ENCODE measurements around the gene SPINK5. TPM values are rescaled to one million over a fixed set of nuclear protein-coding genes. Genes with fewer than 3 reads are reported as not detected.

SPINK5 gene
- total RNA-seq, 2 donors from 2014 or later: 0.18 to 0.65 TPM

DNA sequence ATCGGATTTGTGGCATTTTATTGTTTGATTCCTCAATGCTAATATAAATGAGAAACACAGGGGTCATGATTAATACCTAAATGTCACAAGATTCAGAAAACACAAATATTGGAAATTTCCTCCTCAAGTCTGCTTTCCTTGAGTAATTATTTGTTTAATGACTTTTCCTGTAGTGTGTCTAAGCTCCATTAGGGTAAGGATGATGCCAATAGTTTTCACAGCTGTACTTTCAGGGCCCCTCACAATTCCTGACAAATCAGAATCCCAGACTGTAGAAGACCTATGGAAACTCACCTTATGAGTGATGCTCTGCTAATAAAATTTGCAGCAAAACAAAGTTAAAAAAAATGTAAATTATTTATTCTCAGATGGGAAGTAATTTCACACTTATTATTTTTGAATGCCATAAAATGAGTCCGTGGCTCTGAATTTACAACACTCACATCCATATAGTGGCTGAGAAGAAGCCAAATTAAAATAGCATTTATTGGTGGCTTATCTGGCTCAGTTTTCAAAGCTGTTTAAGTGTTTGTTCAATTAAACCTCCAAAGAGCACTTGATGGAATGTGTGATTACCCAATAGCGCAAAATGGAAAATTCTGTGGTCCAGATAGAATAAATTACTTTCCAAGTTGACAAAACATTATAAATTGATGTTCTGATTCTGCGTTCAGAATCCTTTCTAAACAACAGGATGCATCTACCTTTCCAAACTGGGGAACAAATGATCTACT, 102.9 kb downstream of the SPINK5 start:
- ATAC-seq (no peak), DNase-seq (no peak)
- intact Hi-C loops (cut with DNase I): no loop called here

DNA sequence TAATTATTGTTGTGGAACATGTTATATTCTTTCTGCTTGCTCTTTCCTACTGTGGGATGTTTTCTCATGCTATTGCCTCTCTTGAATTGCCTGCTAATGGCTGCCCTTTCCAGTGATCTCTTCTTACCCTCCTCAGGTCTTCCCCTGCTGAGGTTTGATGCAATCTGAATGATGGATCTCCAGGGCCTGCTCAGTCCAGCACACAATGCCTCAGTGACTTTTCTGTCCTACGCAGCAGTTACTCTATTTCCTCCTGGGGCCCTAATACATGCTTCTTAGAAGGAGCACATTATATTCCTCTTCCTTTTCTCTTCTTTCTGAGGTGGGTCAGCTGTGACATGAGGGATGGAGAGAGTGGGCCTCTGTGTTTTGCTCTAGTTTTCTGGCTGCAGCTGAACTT, 104.5 kb downstream of the SPINK5 start, which contains the start of gene SPINK14:
Gene SPINK14, plus strand, starts transcription at position 301 of the 400 bp plus-strand sequence. CDS start 1,187 bp downstream, outside the sequence.
- intact Hi-C loops (cut with DNase I): no loop called here
- ATAC-seq (no peak), DNase-seq (no peak)

DNA sequence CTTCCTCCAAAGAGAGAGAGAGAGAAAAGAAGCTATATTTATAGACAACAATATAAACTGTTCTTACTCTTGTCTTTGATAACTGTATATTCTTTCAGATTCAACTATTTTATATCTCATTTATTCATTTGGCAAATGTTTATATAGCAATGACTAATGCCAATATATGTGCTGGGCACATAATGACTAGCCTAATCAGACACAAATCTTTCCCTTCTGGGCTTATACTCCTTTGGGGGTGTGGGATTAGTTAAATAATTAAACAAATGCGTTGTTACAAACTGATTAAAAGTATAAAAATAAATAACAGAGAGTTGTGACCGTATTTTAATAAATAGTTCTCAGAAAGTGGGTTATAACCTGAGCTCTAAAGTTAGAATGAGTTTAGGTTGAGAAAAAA, 108.6 kb downstream of the SPINK5 start:
- DNase-seq: no peak
- ATAC-seq: no peak
- intact Hi-C loops (cut with DNase I): loop anchor here in 1 of 2 donors (10.0 kb wide), 1 partner anchor 942 kb away; no protein-coding TSS in a partner anchor

DNA sequence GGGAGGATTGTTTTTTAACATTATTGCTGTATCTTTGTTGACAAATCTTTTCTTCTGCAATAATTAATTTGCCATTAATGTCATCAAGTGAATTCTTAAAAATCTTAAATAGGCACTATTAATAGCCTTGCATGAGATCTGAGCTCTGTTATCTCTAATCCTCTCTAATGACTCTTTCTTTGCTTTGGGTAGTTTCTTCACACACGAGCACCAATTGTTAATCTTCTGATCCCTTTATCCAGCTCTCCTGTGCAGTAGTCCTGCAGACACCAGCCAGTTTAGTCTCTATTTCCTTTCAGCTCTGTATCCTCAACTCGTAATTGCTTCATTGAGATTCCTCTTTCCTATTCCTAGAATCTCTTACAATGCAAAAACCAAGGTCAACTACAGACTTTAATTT, 112.7 kb downstream of the SPINK5 start:
- DNase-seq (no peak), ATAC-seq (no peak)
- intact Hi-C loops (cut with DNase I): loop anchor here (5.0 to 10.0 kb wide), 2 partner anchors 556 to 938 kb away; no protein-coding TSS in a partner anchor

- DNase-seq: no peak
- no peak for ATAC-seq
- intact Hi-C loops (cut with DNase I): loop anchor here (5.0 to 10.0 kb wide), 2 partner anchors 555 to 938 kb away; no protein-coding TSS in a partner anchor
Measured at GRCh38 chr5:148177207-148177606, 113.4 kb downstream of the SPINK5 start.

DNA sequence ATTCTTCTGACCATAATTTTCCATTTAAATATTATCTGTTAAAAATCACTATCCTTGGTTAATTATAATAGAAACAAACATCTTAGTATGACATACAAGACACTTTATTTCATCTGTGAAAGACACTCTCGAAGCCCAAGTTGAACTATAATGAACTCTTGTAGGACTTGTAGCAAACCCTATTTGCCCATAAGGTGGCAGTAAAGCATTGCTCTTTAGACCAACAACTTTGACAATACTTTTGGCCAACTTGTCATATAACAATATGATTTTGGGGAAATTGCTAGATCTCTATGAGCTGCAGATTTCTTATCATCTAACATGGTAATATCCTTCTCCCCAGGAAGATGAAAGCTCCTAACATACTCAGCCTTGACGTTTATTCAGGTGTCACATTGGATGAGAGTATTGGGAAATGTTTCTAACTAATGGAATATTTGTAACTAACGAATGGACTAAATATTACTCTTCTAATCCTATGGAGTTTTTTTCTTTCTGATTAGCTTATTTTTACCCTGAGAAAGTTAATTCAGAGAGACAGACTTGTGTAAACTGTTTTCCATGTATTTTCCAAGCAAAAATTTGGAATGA, 115.5 kb downstream of the SPINK5 start:
- peak; percentile 47 to 65 for ATAC-seq
- no peak for DNase-seq
- intact Hi-C loops (cut with DNase I): loop anchor here (5.0 to 10.0 kb wide), 2 partner anchors 553 to 935 kb away; no protein-coding TSS in a partner anchor

GRCh38 chr5:148186248-148187003, 122.6 kb downstream of the SPINK5 start:
- intact Hi-C loops (cut with DNase I): loop anchor here (10.0 kb wide), 1 partner anchor 188 kb away; no protein-coding TSS in a partner anchor
- DNase-seq: no peak
- ATAC-seq: peak; percentile 27 to 71

Other genes starting within 250 kb of the SPINK5 start
- gene SPINK1, start 232.3 kb upstream of the SPINK5 start, total RNA-seq: not detected
- gene SCGB3A2, start 185.3 kb upstream of the SPINK5 start, total RNA-seq: not detected
- gene C5orf46, start 157.4 kb upstream of the SPINK5 start, total RNA-seq: 1 to 10 TPM; 1.0 to 2.7 TPM
- not detected for gene SPINK14, start 104.6 kb downstream of the SPINK5 start, total RNA-seq
- not detected for gene SPINK6, start 139.1 kb downstream of the SPINK5 start, total RNA-seq
- gene MARCOL, start 174.5 kb downstream of the SPINK5 start, total RNA-seq: not detected
- gene SPINK13, start 204.8 kb downstream of the SPINK5 start, total RNA-seq: not detected
- not detected for gene SPINK7, start 248.4 kb downstream of the SPINK5 start, total RNA-seq

All from left cardiac atrium (tissue), 4 donors.